Smooth muscle cell (in vitro differentiated cells): ENCODE results near the gene DHX9. TPM values are rescaled to one million over a fixed set of nuclear protein-coding genes. Genes with fewer than 3 reads are reported as not detected.

ENCODE experiments used
- DNase-seq: peaks from one replicate; lab custom pipeline; 2025; ENCODE audit not compliant: unreplicated experiment; lab: John Stamatoyannopoulos, UW
- H2AFZ ChIP-seq: fragments of 200-600 bp; sonication (generic); 2 replicates; pipeline ENCODE4 v1.6.0; 2016; ENCODE audit warnings: antibody characterized with exemption, low read depth, mild to moderate bottlenecking
- H3F3A ChIP-seq: fragments of 200-600 bp; sonication (generic); 2 replicates; pipeline ENCODE4 v1.6.0; 2017; ENCODE audit warnings: antibody characterized with exemption, low read depth
- H3K27ac ChIP-seq: fragments of 200-600 bp; sonication (generic); 2 replicates; pipeline ENCODE4 v1.5.1; 2016; ENCODE audit warnings: low read depth, mild to moderate bottlenecking
- H3K27me3 ChIP-seq: fragments of 200-600 bp; sonication (generic); 2 replicates; pipeline ENCODE4 v1.6.1; 2016; ENCODE audit warnings: low read depth, mild to moderate bottlenecking
- H3K36me3 ChIP-seq: fragments of 200-600 bp; sonication (generic); 2 replicates; pipeline ENCODE4 v1.5.1; 2016; ENCODE audit warnings: low read depth
- H3K4me1 ChIP-seq: fragments of 200-600 bp; sonication (generic); 2 replicates; pipeline ENCODE4 v1.5.1; 2016; ENCODE audit warnings: low read depth
- H3K4me2 ChIP-seq: fragments of 200-600 bp; sonication (generic); 2 replicates; pipeline ENCODE4 v1.6.0; 2016; ENCODE audit warnings: mild to moderate bottlenecking
- H3K4me3 ChIP-seq: fragments of 200-600 bp; sonication (generic); 2 replicates; pipeline ENCODE4 v1.5.1; 2016; ENCODE audit warnings: mild to moderate bottlenecking
- H3K79me2 ChIP-seq: fragments of 200-600 bp; sonication (generic); 2 replicates; pipeline ENCODE4 v1.6.0; 2016; ENCODE audit warnings: low read depth, mild to moderate bottlenecking
- H3K9ac ChIP-seq: fragments of 200-600 bp; sonication (generic); 2 replicates; pipeline ENCODE4 v1.6.0; 2016; ENCODE audit warnings: low read depth
- H3K9me3 ChIP-seq: fragments of 200-600 bp; sonication (generic); replicated peaks from 2 replicates; pipeline ENCODE4 v1.5.1; 2016; ENCODE audit warnings: low read depth
- H4K20me1 ChIP-seq: fragments of 200-600 bp; sonication (generic); 2 replicates; pipeline ENCODE4 v1.6.0; 2016; ENCODE audit warnings: low read depth
- WGBS: methylation state at CpG from one replicate; pipeline ENCODE4 v1.1.7; 2016; ENCODE audit warnings: low lambda C conversion rate; 5-methylcytosine and 5-hydroxymethylcytosine counted together
- polyA plus RNA-seq: library from polyadenylated mRNA; unstranded; fragments of >200 nt; fragmentation: Nextera tagmentation; extraction: Ambion mirVana; gene quantifications from 2 replicates; pipeline ENCODE4 v1.2.1, GENCODE V29; 2016
- total RNA-seq: library from RNA; depleted of rRNA; stranded (reverse); fragments of >200 nt; gene quantifications from 2 replicates; pipeline ENCODE4 v1.2.3, GENCODE V29; 2014
- TF ChIP-seq, protein P1 (sequence below): fragments of 200-600 bp; sonication (generic); IDR thresholded peaks from 2 replicates; pipeline ENCODE4 v1.5.1; 2017; ENCODE audit warnings: borderline replicate concordance, mild to moderate bottlenecking, antibody characterized with exemption; ENCODE audit not compliant: insufficient read depth, poor library complexity, severe bottlenecking

The DHX9 gene
- total and polyA plus RNA-seq, 2 experiments from 2014 or later = 65.4 to 99.2 TPM

DNA sequence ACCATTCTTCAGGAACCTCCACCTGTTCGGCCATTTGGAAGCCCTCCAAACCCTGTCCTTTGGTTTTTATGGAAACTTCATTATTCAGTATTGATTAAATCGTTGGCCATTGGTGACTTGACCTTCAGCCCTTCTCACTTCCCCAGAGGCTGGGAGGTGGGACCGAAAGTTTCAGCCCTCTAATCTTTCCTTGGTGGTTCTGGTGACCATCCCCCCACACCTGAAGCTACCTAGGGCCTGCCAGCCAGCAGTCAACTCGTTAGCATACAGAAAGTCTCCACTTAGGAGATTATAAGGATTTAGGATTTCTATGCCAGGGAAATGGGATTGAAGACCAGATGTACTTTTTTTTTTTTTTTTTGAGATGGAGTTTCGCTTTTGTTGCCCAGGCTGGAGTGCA is 6.7 kb downstream of the DHX9 start:
- Histone ChIP-seq H3K4me3 (no peak overlapping the region), H3K79me2 (peaks cover 100% of the 10 kb centered on the region), H3K4me1 (peaks cover 20% of the 10 kb centered on the region), H3K27ac (no peak overlapping the region), H3K9me3 (no peaks in the 10 kb centered on the region), H2AFZ (no peak overlapping the region), H3K4me2 (no peak overlapping the region), H4K20me1 (peaks cover 100% of the 10 kb centered on the region), H3K27me3 (no peaks in the 10 kb centered on the region), H3K9ac (no peak overlapping the region), H3K36me3 (peaks cover 18% of the 10 kb centered on the region), H3F3A (no peaks in the 10 kb centered on the region)
- 89% methylated on average over 5 of the region's 5 CpGs for WGBS
- DNase-seq = no peak
- TF ChIP-seq, protein P1, sequence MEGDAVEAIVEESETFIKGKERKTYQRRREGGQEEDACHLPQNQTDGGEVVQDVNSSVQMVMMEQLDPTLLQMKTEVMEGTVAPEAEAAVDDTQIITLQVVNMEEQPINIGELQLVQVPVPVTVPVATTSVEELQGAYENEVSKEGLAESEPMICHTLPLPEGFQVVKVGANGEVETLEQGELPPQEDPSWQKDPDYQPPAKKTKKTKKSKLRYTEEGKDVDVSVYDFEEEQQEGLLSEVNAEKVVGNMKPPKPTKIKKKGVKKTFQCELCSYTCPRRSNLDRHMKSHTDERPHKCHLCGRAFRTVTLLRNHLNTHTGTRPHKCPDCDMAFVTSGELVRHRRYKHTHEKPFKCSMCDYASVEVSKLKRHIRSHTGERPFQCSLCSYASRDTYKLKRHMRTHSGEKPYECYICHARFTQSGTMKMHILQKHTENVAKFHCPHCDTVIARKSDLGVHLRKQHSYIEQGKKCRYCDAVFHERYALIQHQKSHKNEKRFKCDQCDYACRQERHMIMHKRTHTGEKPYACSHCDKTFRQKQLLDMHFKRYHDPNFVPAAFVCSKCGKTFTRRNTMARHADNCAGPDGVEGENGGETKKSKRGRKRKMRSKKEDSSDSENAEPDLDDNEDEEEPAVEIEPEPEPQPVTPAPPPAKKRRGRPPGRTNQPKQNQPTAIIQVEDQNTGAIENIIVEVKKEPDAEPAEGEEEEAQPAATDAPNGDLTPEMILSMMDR = no peak

DNA sequence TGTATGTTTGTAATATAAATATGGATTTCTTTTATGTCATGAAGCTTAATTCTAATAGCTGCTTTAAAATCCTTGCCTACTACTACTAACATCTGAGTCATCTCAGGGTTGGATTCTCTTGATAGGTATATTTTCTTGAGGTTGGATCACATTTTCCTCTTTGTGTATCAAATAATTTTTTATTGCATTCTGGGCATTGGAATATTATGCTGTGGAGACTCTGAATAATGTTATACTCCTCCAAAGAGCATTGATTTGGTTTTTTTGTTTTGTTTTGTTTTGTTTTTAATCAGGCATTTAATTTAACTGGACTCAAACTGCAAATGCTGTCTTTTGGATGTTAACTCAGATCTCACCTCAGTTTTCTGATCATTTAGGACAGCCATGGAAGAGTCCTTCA is 8.0 kb downstream of the DHX9 start:
- H4K20me1 ChIP-seq = peaks cover 100% of the 10 kb centered on the region
- H3K4me2 ChIP-seq = no peak overlapping the region
- H3K9ac ChIP-seq = no peak overlapping the region
- H3K9me3 ChIP-seq = no peaks in the 10 kb centered on the region
- TF ChIP-seq, protein P1 = no peak
- H2AFZ ChIP-seq = no peak overlapping the region
- no peaks in the 10 kb centered on the region for H3F3A ChIP-seq
- peaks cover 100% of the 10 kb centered on the region for H3K79me2 ChIP-seq
- peak overlapping the region; percentile 31 for H3K27ac ChIP-seq
- peaks cover 28% of the 10 kb centered on the region for H3K36me3 ChIP-seq
- no peaks in the 10 kb centered on the region for H3K27me3 ChIP-seq
- no peak for DNase-seq
- peaks cover 11% of the 10 kb centered on the region for H3K4me1 ChIP-seq
- no peak overlapping the region for H3K4me3 ChIP-seq

DNA sequence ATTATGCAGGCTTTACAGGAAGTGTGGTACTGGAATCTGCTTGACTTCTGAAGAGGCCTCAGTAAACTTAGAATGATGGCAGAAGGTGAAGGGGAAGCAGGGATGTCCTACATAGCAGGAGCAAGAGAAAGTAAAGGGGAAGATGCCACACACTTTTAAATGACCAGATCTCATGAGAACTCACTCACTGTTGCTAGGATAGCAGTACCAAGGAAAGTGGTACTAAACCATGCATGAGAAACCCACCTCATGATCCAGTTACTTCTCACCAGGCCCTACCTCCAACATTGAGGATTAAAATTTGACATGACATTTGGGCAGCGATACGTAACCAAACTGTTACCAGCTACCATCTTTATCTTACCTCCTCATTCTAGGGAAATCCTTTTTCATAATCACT is 9.6 kb downstream of the DHX9 start:
- Histone ChIP-seq H3K4me1 (peaks cover 5% of the 10 kb centered on the region), H3K36me3 (peaks cover 41% of the 10 kb centered on the region), H3F3A (no peaks in the 10 kb centered on the region), H4K20me1 (peaks cover 100% of the 10 kb centered on the region), H3K27me3 (no peaks in the 10 kb centered on the region), H3K4me3 (no peak overlapping the region), H3K27ac (no peak overlapping the region), H2AFZ (no peak overlapping the region), H3K9ac (no peak overlapping the region), H3K9me3 (no peaks in the 10 kb centered on the region), H3K4me2 (no peak overlapping the region), H3K79me2 (peaks cover 98% of the 10 kb centered on the region)
- TF ChIP-seq, protein P1 = no peak
- DNase-seq = no peak
- WGBS = 98% methylated on average over 2 of the region's 2 CpGs

DNA sequence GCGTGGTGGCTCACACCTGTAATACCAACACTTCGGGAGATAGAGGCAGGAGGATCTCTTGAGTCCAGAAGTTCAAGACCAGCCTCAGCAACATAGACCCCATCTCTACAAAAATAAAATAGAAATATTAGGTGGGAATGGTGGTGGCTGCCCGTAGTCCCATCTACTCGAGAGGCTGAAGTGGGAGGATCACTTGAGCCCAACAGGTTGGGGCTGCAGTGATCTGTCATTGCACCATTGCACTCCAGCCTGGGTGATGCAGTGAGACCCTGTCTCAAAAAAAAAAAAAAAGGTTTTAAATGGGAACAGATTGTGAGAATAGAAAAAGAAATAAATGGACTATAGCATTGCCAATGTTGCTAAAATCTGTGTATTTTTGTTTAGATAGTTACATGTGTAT is 11.2 kb downstream of the DHX9 start:
- no peak for DNase-seq
- Histone ChIP-seq H3K4me3 (no peak overlapping the region), H3K27me3 (no peaks in the 10 kb centered on the region), H3F3A (no peaks in the 10 kb centered on the region), H2AFZ (no peak overlapping the region), H3K27ac (no peak overlapping the region), H4K20me1 (peaks cover 100% of the 10 kb centered on the region), H3K79me2 (peaks cover 98% of the 10 kb centered on the region), H3K4me1 (peaks cover under 1% of the 10 kb centered on the region), H3K4me2 (no peak overlapping the region), H3K9me3 (no peaks in the 10 kb centered on the region), H3K9ac (no peak overlapping the region), H3K36me3 (peaks cover 52% of the 10 kb centered on the region)
- TF ChIP-seq, protein P1 = no peak
- WGBS = 96% methylated on average over 4 of the region's 4 CpGs
